ENCODE data around the gene PTTG1IP2. TPM values are rescaled to one million over a fixed set of nuclear protein-coding genes. Genes with fewer than 3 reads are reported as not detected.

Gene PTTG1IP2
- total RNA-seq, 1 donor from 2014 or later = not detected

DNA sequence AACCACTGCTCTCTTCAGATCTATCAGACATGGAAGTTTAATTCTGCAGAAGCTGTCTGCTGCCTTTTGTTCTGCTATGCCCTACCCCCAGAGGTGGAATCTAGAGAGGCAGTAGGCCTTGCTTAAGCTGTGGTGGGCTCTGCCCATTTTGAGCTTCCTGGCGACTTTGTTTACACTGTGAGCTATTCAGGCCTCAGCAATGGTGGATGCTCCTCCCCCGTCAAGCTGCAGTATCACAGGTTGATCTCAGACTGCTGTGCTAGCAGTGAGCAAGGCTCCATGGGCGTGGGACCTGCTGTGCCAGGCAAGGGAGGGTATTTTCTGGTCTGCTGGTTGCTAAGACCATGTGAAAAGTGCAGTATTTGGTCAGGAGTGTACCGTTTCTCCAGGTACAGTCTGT lies 81.6 kb downstream of the PTTG1IP2 start:
- no peak for FAIRE-seq

DNA sequence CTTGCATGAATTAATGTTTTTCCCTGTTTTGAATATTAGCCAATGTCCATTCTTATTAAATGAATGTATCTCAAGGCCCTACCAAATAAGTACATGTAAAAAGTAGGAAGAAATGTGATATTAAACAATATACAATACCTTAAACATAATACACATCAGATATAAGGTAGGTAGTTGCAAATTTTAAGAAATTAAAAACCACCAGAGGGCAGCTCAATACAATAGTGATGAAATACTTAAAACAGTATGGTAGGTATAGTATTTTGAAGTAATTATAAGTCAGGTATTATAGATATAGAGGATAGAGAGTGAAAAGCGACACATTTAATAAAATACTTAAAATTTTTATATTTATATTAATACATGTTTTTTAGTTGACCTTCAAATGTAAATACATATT lies 83.1 kb downstream of the PTTG1IP2 start:
- no peak for DNase-seq (ENCODE audit: low spot score in 2 of 2)
- FAIRE-seq = no peak

More for the DNA sequence above, 81.6 kb downstream of the PTTG1IP2 start:
- DNase-seq (ENCODE audit: low spot score in 2 of 2) = no peak

GRCh38 chr7:90560730-90561129 lies 91.3 kb downstream of the PTTG1IP2 start:
- DNase-seq (ENCODE audit: low spot score in 2 of 2) (no peak), FAIRE-seq (no peak)

Other genes starting within 250 kb of the PTTG1IP2 start
- gene CFAP69, start 224.5 kb upstream of the PTTG1IP2 start, total RNA-seq = 3.3 TPM
- under 0.01 TPM for gene FAM237B, start 148.3 kb upstream of the PTTG1IP2 start, total RNA-seq
- gene GTPBP10, start 122.9 kb upstream of the PTTG1IP2 start, total RNA-seq = 24.1 TPM
- 45.2 TPM for gene CLDN12, start 66.2 kb upstream of the PTTG1IP2 start, total RNA-seq
- 77.9 TPM for gene CDK14, start 126.7 kb downstream of the PTTG1IP2 start, total RNA-seq